NCI-H2081 treated with DMSO at 0.1 percent for 48 hours (cell line): ENCODE results near the gene AMBP.
A peak's percentile ranks its signal among the peaks of the same experiment; 100 is the strongest.

Experiments used
- DNase-seq: peaks from one replicate; lab custom pipeline; 2025; lab: John Stamatoyannopoulos, UW

Gene AMBP

GRCh38 chr9:114072184-114073140, 5.6 kb downstream of the AMBP start:
- peak; percentile 11 for DNase-seq

GRCh38 chr9:114071197-114071795, 6.8 kb downstream of the AMBP start:
- DNase-seq: no peak

- no peak for DNase-seq
Observed at GRCh38 chr9:114070188-114071103, 7.7 kb downstream of the AMBP start.

DNA sequence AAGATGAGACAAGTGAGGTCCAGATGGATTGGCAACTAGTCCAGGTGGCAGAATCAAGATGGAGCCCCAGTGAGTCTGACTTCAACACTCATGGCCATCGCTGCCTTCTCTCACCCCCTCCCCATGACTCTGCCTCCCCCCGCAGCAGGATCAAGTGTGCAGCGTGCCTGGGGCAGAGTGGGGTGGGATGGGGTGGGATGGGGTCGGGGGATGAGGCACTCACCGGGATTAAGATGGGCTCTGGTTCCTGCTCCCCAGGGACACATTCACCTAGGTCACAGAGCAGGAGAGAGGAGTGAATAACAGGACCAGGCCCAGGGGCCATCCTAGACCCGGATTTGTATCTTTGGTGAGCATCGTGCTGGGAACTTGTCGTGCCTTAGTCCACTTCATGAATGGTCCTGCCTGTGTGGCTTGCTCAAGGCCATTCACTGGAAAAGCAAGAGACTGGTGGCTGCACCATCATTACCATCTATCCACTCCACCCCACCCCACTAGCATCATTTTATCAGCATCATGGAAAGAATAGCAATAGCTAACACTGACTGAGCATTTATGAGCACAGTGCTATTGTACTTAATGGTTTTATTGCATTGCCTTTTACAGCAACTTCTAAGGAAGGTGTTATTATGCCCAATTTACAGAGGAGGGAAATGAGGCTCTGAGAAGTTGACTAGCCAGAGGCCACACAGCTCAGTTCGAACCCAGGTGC, 8.5 kb downstream of the AMBP start:
- DNase-seq: no peak

DNA sequence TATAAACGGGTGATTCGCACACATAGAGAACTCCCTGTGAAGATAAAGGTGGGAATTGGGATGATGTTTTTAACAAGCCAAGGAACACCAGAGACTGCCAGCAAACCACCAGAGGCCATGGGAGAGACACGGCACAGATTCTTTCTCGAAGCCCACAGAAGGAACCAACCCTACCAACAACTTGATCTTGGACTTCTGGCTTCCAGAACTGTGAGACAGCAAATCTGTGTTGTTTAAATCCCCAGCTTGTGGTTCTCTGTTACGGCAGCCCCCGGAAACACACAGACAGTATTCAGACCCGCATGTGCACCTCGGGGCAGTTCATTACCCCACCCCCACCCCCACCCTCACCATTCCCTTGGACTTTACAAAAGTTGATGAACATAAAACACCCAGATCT, 12.8 kb downstream of the AMBP start:
- no peak for DNase-seq

DNA sequence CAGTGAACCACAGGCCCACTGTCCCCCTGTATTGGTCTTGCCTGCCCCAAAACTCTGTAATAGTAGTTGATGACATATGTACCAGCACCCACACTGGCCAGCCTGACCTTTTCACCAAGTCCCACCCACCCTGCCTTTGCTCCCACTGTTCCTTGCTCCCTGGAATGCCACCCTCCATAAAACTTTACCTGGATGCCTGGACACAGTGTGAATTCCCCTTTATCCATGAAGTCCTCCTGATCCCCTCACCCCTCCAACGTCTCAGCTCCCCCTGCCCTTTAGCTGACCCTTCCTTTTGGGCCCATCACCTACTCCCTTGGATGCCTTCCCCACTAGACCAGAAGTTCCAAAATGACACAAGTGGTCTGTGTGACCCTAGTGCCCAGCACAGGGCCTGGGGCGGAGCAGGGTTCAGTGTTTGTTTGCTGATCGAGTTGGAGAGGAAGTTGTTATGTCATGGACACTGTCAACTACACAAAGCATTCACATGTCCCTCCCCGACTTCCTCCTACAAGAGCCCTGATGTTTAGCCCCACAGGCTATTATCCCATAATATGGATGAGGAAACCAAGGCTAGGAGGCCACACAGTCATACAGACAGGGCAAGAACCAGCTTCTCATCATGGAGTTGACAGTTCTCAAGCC, 16.1 kb downstream of the AMBP start:
- DNase-seq: no peak

GRCh38 chr9:114061292-114061691, 16.8 kb downstream of the AMBP start:
- no peak for DNase-seq

DNA sequence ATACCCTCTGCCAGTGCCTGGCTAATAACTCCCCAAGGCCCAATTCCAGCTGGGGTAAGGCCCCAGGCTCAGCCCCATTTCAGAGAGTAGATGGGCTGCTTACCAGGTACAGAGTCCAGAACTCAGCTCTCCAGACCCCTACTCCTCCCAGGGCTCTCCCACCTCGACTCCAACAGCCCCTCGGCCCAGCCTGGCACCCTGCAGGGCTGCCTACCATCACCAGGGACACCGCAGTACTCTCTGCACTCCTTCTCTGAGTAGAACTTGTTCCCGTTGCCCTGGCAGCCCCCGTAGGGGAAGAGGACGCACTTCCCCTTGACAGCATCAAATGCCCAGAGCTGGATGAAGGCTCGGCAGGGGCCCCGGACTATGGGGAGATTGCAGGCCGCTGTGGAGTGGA, 17.4 kb downstream of the AMBP start:
- DNase-seq: no peak

DNA sequence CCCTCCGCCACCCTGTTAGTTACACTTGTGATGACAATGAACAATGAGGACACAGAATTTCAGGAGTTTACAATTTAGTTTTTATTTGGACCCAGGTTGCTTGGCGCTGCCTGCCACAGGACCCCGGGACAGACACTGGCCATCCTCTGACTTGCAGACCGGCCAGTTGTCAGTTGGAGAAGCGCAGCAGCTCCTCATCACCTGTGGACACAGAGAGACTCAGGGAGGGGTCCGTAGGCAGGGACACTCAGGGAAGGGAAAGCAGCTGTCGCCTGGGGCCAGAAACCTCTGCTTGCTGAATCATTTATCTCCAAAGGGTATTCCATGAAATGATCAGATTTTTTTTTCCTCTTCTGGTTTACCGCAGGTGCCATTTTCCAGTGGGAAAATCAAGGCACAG, 18.0 kb downstream of the AMBP start:
- no peak for DNase-seq

- DNase-seq: no peak
Observed at GRCh38 chr9:114059047-114059803, 18.9 kb downstream of the AMBP start.

- DNase-seq: no peak
Observed at GRCh38 chr9:114058688-114059046, 19.4 kb downstream of the AMBP start.

- no peak for DNase-seq
Observed at GRCh38 chr9:114057161-114057885, 20.8 kb downstream of the AMBP start.

GRCh38 chr9:114056527-114056926, 21.6 kb downstream of the AMBP start:
- no peak for DNase-seq

GRCh38 chr9:114055894-114056293, 22.2 kb downstream of the AMBP start:
- DNase-seq: no peak

- DNase-seq: no peak
Observed at GRCh38 chr9:114055061-114055460, 23.0 kb downstream of the AMBP start.

GRCh38 chr9:114054191-114054690, 23.9 kb downstream of the AMBP start:
- no peak for DNase-seq

DNA sequence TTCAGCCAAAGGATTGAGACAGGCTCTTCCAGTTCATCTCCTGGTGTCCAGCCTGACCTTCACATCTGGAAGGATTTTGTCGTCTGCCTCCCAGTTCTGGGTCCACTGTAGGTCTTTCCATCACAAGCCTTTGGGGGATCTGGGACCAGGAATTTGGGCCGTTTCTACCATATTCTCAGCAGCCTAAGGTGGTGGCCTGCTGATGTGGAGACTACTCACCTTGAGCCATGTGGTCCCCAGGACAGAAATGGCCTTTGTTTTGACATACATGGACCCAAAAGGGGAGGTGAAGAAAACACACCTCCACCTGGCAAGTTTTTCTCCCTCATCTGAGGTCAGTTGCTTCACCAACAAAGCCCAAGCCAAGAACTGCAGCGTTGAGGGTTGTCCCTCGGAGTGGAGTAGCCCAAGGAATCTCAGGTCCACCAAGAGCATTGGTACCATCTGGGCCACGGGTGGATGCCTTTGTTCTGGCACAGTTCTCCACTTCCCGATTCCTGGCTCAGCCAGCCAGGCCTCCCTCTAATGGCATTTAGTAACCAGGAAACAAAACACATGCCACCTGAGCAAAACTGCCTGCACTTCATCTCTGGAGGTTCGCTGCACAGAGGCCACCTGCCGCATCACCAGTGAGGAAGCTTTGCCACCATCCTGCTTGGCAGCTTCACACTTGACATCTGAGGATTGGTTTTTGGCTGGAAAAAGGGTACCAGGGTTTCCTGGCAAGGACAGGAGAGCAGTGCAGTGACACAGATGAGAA, 24.7 kb downstream of the AMBP start:
- DNase-seq: no peak

DNA sequence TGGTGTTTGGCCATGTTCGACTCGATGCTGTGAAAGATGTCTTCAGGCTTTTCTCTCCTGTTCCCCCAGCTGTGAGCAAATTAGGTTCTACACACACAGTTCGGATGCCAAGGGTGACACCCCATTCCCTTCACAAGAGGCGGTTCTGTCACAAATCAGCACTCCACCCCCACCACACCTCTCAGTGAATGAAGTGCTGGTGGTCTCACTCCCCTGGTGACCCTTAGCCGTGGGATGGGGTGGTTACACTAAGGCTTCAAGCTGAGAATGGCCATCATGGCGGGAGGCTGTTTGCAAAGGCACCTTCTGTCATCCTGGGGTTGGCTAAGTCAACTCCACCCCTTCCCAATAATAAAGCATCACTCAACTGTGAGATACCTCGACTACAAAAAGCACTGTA, 26.4 kb downstream of the AMBP start:
- DNase-seq: no peak

DNA sequence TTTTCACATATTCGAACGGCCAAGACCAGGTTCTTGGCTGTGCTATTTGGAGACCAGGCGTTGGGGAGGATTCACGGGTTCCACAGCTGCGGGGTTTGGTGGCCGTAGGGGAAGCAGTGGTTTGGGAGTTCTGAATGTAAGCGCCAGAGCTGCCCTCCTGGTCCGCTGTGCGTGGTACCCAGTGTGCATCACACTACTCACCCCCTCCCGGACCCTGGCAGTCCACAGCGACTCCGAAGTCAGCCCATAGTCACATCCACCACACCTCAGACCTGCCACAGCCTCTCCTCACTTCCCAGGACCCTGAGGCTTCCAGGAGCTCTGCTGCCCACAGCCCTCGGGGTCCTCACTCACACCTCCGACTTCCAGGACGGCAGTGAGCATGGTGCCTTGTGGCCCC, 26.8 kb downstream of the AMBP start:
- DNase-seq: no peak
